Loucy (cell line): ENCODE data around the gene MAPK8.

Source experiments
- EZH2phosphoT487 ChIP-seq: fragments of 200-600 bp; IDR thresholded peaks from 2 replicates; pipeline ENCODE4 v1.6.1; 2018; ENCODE audit warnings: antibody characterized with exemption, mild to moderate bottlenecking, moderate library complexity, borderline replicate concordance
- TF ChIP-seq, protein P1 (sequence below): fragments of 200-600 bp; sonication (generic); conservative IDR thresholded peaks from 2 replicates; pipeline ENCODE4 v1.5.1; 2014; ENCODE audit warnings: mild to moderate bottlenecking, antibody characterized with exemption, low read length

DNA sequence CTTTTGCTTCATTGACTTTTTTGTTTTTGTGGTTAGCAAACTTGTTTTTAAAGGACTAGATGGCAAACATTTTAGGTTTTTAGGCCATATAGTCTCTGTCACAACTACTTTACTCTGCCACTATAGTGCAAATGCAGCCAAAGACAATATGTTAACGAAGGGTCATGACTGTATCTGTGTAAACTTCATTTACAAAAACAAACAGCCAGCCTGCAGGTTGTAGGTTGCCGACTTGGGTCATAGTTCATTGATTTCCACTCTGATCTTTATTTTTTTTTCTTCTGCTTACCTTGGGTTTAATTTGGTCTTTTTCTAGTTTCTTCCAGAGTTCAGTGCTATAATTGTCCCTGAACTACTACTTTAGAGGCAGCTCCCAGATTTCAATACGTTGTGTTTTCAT, 178.4 kb downstream of the MAPK8 start:
- TF ChIP-seq, protein P1, sequence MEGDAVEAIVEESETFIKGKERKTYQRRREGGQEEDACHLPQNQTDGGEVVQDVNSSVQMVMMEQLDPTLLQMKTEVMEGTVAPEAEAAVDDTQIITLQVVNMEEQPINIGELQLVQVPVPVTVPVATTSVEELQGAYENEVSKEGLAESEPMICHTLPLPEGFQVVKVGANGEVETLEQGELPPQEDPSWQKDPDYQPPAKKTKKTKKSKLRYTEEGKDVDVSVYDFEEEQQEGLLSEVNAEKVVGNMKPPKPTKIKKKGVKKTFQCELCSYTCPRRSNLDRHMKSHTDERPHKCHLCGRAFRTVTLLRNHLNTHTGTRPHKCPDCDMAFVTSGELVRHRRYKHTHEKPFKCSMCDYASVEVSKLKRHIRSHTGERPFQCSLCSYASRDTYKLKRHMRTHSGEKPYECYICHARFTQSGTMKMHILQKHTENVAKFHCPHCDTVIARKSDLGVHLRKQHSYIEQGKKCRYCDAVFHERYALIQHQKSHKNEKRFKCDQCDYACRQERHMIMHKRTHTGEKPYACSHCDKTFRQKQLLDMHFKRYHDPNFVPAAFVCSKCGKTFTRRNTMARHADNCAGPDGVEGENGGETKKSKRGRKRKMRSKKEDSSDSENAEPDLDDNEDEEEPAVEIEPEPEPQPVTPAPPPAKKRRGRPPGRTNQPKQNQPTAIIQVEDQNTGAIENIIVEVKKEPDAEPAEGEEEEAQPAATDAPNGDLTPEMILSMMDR: no peak
- TF ChIP-seq EZH2phosphoT487: no peak
